Stimulated activated CD8-positive, alpha-beta memory T cell treated with anti-CD3 and anti-CD28 coated beads, Interleukin-15, amount 100 ng/mL, for 48 hours (primary cell): ENCODE data around the gene CCNL2.
A peak's percentile ranks its signal among the peaks of the same experiment; 100 is the strongest.

Experiments
- DNase-seq, 2 donors: peaks; one replicate each; pipeline ENCODE4 v3.0.0-alpha.2; 2020; ENCODE audit warnings: low read depth in 2 of 2

CCNL2 gene

DNA sequence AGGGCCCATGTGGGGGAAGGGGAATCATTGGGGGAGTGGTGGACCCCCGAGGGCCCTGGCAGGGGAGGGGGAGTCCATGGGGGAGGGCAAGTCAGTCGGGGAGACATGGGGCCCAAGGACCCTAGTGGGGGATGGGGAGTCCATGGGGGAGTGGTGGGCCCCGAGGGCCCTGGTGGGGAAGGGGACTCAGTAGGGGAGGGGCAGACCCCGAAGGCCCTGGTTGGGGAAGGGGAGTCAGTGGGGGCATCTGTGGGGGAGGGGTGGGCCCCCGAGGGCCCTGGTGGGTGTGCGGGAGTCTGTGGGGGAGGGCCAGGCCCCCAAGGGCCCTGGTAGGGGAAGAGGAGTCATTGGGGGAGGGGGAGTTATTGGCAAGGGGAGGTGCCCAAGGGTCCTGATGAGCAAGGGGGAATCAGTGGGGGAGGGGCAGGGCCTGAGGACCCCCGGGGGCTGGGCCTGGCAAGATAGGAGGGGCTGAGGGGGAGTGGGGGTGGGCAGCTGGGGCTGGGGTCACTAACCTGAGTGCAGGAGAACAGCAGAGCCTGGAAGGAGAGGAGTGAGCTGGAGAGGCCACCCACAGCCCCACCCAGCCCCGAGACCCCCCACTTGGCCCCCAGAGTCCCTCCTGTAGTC is 42.9 kb downstream of the CCNL2 start:
- DNase-seq = no peak

DNA sequence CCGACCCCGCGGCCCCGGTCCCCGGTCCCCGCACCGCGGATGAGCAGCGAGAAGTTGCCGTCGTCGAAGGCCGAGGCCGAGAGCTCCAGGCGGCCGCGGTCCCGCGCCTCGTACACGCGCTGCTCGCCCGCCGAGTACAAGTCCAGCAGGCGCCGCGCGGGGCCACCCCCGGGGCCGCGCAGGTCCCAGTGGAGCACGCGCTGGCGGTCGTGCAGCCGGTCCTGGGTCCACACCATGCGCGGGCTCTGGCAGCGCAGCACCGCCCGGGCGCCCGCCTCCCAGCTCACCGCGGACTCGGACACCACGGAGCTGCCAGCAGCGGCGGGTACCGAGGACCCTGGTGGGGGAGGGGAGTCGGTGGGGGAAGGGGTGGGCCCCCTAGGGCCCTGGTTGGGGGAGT is 43.7 kb downstream of the CCNL2 start:
- DNase-seq = no peak

- DNase-seq = no peak
Measured at GRCh38 chr1:1354271-1355247, 44.6 kb downstream of the CCNL2 start.

DNA sequence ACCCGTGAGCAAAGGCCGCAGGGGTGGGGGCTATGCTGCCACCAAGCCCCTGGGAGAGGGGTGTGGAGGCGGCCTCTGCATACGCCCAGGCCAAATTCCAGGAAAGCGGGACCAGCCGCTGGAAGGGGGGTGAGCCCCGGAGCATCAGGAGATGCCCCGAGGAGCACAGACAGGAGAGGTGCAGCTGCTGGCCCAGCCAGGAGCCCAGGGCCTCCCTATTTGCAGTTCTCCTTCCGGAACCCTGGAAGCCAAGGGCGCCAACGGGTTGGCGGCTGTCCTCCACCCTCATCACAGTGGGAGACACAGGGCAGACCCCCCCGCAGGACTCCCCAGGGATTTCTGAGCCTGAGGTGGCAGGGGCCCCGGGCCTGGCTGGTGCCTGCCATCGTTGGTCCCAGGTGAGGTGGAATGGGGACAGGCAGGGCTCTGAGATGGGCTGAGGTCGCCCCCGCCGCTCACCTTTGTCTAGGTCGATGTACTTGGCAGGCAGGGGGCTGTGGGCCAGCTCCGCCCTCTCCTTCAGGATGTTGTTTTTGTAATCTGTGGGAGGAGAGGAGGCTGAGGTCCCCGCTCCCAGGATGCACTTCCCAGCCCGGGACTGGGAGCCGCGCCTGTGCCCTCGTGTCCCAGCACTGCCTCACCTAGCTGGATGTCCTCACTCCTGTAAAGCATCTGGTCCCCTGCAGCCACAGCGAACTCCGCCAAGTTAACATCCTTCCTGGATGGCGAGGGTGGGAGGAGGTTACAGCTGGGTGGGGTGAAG is 45.6 kb downstream of the CCNL2 start:
- no peak for DNase-seq

DNA sequence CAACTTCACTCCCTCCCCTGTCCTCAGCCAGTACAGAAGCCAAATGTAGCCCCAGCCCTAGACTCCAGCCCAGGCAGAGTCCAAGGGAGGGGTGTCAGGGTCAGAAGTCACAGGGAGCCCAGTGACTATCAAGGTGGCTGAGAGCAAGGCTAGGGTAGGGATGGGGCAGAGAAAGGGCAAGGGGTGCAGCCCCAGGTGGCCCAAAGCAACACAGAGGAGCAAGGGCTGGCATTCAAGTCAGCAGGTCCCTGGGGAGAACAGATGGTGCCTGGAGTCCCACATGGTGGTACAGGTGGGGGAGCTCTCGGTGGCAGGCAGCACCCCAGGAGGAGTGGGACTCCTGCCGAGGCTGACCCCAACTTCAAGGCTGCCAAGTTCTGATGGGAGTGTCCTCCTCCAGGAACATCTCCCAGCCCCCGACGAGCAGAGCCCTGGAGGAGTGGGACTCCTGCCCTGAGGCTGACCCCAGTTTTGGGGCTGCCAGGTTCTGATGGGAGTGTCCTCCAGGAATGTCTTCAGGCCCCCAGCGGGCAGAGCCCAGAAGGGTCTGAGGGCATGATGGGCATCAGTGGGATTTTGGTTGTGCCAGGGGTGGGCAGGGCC is 46.2 kb downstream of the CCNL2 start:
- DNase-seq = no peak

GRCh38 chr1:1351511-1352427 is 47.4 kb downstream of the CCNL2 start:
- no peak for DNase-seq

DNA sequence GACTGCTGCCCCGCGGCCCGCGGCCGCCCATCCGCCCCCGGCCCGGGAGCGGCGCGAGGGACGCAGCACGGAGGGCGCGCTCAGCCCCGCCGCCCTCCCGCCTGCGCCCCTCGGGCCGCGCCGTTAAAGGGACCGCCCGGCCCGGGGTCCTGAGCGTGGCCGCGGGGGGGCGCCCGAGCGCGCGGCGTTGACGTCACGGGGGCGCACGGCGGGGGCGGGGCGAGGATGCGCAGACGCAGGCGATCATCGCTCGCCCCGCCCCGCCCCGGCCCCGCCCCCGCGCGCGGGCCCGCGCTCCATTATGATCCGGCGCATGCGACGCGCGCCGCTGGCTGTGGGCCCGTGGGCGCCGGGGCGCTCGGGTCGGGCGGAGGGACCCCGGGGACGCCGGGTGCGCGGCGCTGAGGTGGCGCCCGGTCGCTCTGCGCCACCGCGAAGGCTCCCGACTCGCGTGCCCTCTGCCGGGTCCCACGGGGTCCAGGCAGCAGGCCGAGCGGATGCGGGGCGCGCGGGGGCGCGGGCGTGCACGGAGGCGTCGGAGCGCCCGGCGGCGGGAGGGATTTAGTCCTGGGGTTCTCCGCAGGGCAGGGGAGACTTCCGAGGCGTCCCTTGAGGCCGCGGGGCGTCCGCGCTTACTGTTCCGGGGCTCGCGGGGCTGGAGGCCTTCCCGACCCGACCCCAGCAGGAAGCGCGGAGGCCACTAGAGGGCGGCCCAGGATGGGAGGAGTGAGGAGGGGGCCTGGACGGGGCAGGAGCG is 49.7 kb downstream of the CCNL2 start, which contains the start of gene DVL1:
DVL1 (minus strand) TSS at position 163 of the 757 bp plus-strand sequence. CDS start 353 bp downstream, outside the sequence.
- DNase-seq = peak; percentile 36 to 53

GRCh38 chr1:1348420-1349255 is 50.5 kb downstream of the CCNL2 start:
- DNase-seq = no peak

- DNase-seq = no peak
Measured at GRCh38 chr1:1347663-1348419, 51.3 kb downstream of the CCNL2 start.

DNA sequence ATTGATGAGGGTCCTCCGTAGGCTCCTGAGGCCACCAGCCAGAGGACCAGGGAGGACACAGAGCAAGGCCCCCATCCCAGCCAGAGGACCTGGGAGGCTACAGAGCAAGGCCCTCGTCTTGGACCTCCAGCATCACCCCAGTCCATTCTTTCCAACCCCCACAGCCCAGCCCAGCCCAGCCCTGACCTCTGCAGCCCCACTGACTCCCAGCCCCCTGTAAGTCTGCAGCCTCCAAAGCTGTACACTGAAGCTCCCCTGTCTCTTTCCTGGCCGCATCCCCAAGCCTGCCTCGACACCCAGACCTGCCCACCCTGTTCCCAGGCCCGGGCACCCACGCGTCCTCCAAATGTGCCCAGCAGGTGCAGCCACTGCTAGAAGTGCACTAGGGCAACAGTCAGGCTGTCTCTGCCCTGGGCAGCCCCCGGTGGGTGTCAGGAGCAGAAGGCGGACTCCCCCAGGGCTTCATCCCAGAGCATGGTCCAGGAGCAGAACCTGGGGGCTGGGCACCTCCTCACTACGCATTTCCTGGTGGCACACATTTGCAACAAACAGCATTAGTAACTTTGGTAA is 52.0 kb downstream of the CCNL2 start:
- no peak for DNase-seq

- no peak for DNase-seq
Measured at GRCh38 chr1:1346501-1346890, 52.6 kb downstream of the CCNL2 start.

DNA sequence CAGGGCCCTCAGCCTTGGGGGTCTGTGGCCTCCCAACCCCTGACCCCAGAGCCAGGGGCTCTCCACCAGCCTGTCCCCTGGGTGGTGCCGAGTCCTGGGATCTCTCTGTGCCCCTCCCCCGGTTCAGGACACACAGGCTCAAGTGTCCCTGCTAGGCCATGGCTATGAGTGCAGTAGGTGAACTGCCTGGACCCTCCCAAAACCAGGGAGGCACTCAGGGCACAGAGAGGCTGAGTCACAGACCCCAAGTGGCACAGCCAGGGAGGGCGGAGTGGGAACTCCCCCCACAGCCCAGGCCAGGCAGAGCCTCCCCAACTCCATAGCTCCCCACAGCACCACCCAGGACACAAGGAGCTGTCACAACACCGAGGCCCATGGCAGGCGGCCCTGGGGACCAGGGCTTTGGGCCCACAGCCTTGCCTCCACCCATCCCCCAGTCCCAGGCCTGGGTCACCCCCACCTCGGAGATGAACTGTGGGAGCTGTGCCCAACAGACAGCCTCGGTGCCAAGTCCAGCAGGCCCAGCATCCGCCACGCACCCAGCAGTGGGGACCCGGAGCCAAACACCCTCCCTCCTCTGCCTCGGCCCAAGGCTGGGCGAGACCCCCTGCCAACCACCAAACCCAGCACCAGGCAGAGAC is 53.2 kb downstream of the CCNL2 start:
- DNase-seq = no peak

DNA sequence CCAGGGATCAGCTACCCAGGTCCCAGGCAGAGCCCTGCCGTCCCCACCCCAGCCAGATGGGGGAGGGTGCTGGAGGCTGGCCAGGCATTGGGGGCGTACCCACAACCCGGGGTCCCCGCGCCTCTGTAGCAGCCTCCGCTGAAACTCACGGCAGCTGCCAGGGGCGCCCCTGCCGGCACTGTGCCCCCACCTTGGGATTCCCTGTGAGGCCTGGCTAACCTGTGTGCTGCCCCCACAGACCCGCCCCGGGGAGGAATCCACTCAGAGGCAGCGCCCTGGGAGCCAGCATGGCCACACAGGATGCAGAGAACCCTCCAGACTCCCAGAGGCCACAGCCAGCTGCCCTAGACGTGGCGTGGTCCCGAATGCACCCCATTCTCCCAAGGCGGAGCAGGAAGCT is 53.8 kb downstream of the CCNL2 start:
- DNase-seq = no peak

- peak; percentile 49 to 53 for DNase-seq
Measured at GRCh38 chr1:1344655-1345361, 54.3 kb downstream of the CCNL2 start.

- DNase-seq = no peak
Measured at GRCh38 chr1:1343811-1344421, 55.2 kb downstream of the CCNL2 start.

DNA sequence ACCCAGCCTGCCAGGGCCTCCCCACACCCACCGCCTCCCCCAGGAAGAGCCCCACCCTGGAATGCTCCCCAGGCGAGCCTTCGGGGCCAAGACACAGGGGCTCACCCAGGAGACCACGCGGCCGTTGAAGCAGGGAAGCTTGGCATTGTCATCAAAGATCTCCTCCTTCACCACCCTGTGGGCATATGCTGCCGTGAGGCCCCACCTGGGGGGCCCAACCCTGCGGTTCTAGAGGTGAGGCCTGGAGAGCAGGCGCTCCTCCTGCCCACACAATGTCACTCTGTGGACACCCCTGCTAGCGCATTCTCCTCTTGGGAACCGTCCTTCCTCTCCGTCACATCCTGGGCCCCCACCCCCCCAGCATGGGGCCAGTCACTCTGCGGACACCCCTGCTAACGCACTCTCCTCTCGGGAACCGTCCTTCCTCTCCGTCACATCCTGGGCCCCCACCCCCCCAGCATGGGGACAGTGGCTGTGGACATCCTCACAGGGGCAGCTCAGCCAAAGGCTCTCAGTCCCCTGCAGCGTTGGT is 56.5 kb downstream of the CCNL2 start:
- no peak for DNase-seq
